Natural killer cell (primary cell): Measurements from ENCODE around the gene CCSER2. TPM values are rescaled to one million over a fixed set of nuclear protein-coding genes. Genes with fewer than 3 reads are reported as not detected.

Experiments used
- ATAC-seq, 3 donors: fragments of 150-1000 bp in 2 of 3; fragments of 200-7000 bp in 1 of 3; cut with Tn5 transposase; 1 replicate in 1 of 3; 2 replicates in 2 of 3; pipeline ENCODE4 v1.10.0; 2021; ENCODE audit warnings: mild to moderate bottlenecking in 2 of 3, moderate library complexity in 2 of 3
- DNase-seq, 2 donors: peaks; one replicate each; pipeline versions ENCODE4 v3.0.0 to v3.0.0-alpha.2; 2013 to 2021; ENCODE audit warnings: mixed read lengths in 1 of 2
- H3K27ac ChIP-seq: one replicate; pipeline ENCODE4 v1.5.1; 2013; ENCODE audit warnings: mild to moderate bottlenecking, low read length
- H3K27me3 ChIP-seq: one replicate; pipeline ENCODE4 v1.6.1; 2013; ENCODE audit warnings: low read length; ENCODE audit not compliant: control insufficient read depth, insufficient read depth
- H3K36me3 ChIP-seq: one replicate; pipeline ENCODE4 v1.6.1; 2013; ENCODE audit warnings: low read length; ENCODE audit not compliant: control insufficient read depth, insufficient read depth
- H3K4me1 ChIP-seq: one replicate; pipeline ENCODE4 v1.6.1; 2013; ENCODE audit warnings: low read length; ENCODE audit not compliant: control insufficient read depth, insufficient read depth
- H3K4me3 ChIP-seq: one replicate; pipeline ENCODE4 v1.5.1; 2013; ENCODE audit warnings: low read length
- H3K9me3 ChIP-seq: one replicate; pipeline ENCODE4 v1.6.1; 2013; ENCODE audit warnings: low read length; ENCODE audit not compliant: control insufficient read depth, insufficient read depth
- H3K27ac Mint-ChIP-seq, 2 donors: one replicate each; pipeline ENCODE4 v1.8.0; 2022; ENCODE audit warnings: mild to moderate bottlenecking in 2 of 2, mixed read lengths in 2 of 2, moderate library complexity in 1 of 2
- H3K27me3 Mint-ChIP-seq, 2 donors: one replicate each; pipeline ENCODE4 v1.8.0; 2022; ENCODE audit warnings: low read depth in 2 of 2, mixed read lengths in 2 of 2
- H3K36me3 Mint-ChIP-seq: one replicate; pipeline ENCODE4 v1.8.0; 2022; ENCODE audit warnings: mixed read lengths
- H3K4me1 Mint-ChIP-seq, 2 donors: one replicate each; pipeline ENCODE4 v1.8.0; 2022; ENCODE audit warnings: mixed read lengths in 2 of 2
- H3K4me3 Mint-ChIP-seq: one replicate; pipeline ENCODE4 v1.8.0; 2022; ENCODE audit warnings: mild to moderate bottlenecking, moderate library complexity, mixed read lengths
- H3K9me3 Mint-ChIP-seq, 2 donors: one replicate each; pipeline ENCODE4 v1.8.0; 2022; ENCODE audit warnings: mixed read lengths in 2 of 2
- CTCF ChIP-seq: fragments of 200-600 bp; IDR thresholded peaks from one replicate; pipeline ENCODE4 v1.8.0; 2022; ENCODE audit warnings: antibody characterized with exemption
- WGBS: methylation state at CpG from one replicate; pipeline ENCODE4 v1.1.7; 2013; ENCODE audit warnings: missing lambda C conversion rate; ENCODE audit not compliant: insufficient coverage; 5-methylcytosine and 5-hydroxymethylcytosine counted together
- intact Hi-C: fragments of 100-400 bp; cut with micrococcal nuclease; formaldehyde crosslinking; loops from one replicate; pipeline ENCODE4 v1.14.2; 2022
- total RNA-seq, 4 donors: library from RNA; stranded (reverse); fragments of 120-200 nt in 1 of 4; gene quantifications; one replicate each; pipeline versions ENCODE4 v1.2.3 to v1.2.4, GENCODE V29; 2013 to 2022

The CCSER2 gene
- total RNA-seq, 3 donors from 2014 or later (not counting 1 experiment from before 2014, with no cell fraction given), result 125 to 158 (median 146) TPM

- ATAC-seq, result peak; percentile 60 to 74 (median 65)
Measured at GRCh38 chr10:84365335-84365881, 37.0 kb downstream of the CCSER2 start.

DNA sequence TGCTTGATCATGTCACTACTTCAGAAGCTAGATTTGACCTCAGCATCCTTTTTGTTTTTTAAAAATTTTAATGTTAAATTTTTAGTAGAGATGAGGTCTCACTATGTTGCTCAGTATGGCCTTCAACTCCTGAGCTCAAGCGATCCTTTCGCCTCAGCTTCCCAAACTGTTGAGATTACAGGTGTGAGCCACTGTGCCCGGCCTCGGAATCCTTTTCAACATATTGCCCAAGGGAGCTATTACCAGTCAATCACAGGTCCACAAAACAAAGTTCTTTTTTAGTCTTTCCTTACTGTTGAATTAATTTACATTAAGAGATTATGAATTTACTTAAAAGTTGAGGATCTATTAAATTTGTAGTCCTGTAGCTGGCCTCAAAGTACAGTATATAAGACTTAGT is 37.7 kb downstream of the CCSER2 start:
- ATAC-seq (no peak), DNase-seq (no peak)
- 96% methylated on average over 4 of the region's 4 CpGs for WGBS
- H3K36me3 ChIP-seq, result peaks cover 3% of the 10 kb centered on the region
- H3K4me3 ChIP-seq, result no peak overlapping the region
- Mint-ChIP-seq H3K27me3 (no peaks in the 10 kb centered on the region), H3K9me3 (no peaks in the 10 kb centered on the region), H3K4me3 (no peak overlapping the region), H3K4me1 (peaks cover 66 to 72% of the 10 kb centered on the region in 2 donors), H3K36me3 (no peaks in the 10 kb centered on the region), H3K27ac (peak overlapping the region; percentile 5 to 24)
- no peak overlapping the region for H3K27ac ChIP-seq
- intact Hi-C loops, result loop anchor here (5.0 kb wide), 1 partner anchor 34 kb away; no protein-coding TSS in a partner anchor
- no peaks in the 10 kb centered on the region for H3K9me3 ChIP-seq
- no peak for TF ChIP-seq CTCF
- H3K27me3 ChIP-seq, result no peaks in the 10 kb centered on the region
- peaks cover 5% of the 10 kb centered on the region for H3K4me1 ChIP-seq

More at GRCh38 chr10:84365335-84365881, 37.0 kb downstream of the CCSER2 start:
- peak overlapping the region; percentile 5 to 24 for H3K27ac Mint-ChIP-seq
- H3K36me3 Mint-ChIP-seq, result no peaks in the 10 kb centered on the region
- DNase-seq, result no peak
- no peaks in the 10 kb centered on the region for H3K9me3 Mint-ChIP-seq
- H3K4me1 Mint-ChIP-seq, result peaks cover 71 to 78% of the 10 kb centered on the region in 2 donors
- H3K9me3 ChIP-seq, result no peaks in the 10 kb centered on the region
- no peaks in the 10 kb centered on the region for H3K36me3 ChIP-seq
- no peak overlapping the region for H3K4me3 Mint-ChIP-seq
- no peaks in the 10 kb centered on the region for H3K27me3 Mint-ChIP-seq
- H3K4me3 ChIP-seq, result no peak overlapping the region
- 61% methylated on average over 3 of the region's 5 CpGs for WGBS
- intact Hi-C loops, result loop anchor here (5.0 kb wide), 1 partner anchor 33 kb away; no protein-coding TSS in a partner anchor
- H3K4me1 ChIP-seq, result peaks cover 8% of the 10 kb centered on the region
- TF ChIP-seq CTCF, result no peak
- H3K27ac ChIP-seq, result no peak overlapping the region
- no peaks in the 10 kb centered on the region for H3K27me3 ChIP-seq

DNA sequence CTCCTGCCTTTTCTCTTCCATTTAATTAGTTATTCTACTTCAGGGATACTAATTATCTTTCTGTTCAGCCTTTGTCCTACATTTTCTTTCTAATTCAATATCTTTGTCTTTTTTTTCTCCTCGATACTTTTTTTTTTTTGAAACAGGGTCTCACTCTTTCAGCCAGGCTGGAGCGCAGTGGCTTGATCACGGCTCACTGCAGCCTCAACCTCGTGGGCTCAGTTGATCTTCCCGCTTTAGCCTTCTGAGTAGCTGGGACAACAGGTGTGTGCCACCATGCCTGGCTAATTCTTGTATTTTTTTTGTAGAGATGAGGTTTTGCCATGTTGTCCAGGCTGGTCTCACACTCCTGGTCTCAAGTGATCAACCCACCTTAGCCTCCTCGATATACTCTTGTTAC is 38.9 kb downstream of the CCSER2 start:
- Mint-ChIP-seq H3K27ac (peak overlapping the region; percentile 3 to 6), H3K4me1 (peaks cover 55 to 60% of the 10 kb centered on the region in 2 donors)

More for the DNA sequence above, 38.9 kb downstream of the CCSER2 start:
- Histone ChIP-seq H3K27me3 (no peaks in the 10 kb centered on the region), H3K27ac (no peak overlapping the region), H3K4me1 (peaks cover 3% of the 10 kb centered on the region), H3K9me3 (no peaks in the 10 kb centered on the region), H3K36me3 (peaks cover 15% of the 10 kb centered on the region), H3K4me3 (no peak overlapping the region)
- no peak for ATAC-seq
- intact Hi-C loops, result loop anchor here (5.0 kb wide), 1 partner anchor 35 kb away; no protein-coding TSS in a partner anchor
- DNase-seq, result no peak
- Mint-ChIP-seq H3K4me3 (no peak overlapping the region), H3K36me3 (no peaks in the 10 kb centered on the region), H3K27me3 (no peaks in the 10 kb centered on the region), H3K9me3 (no peaks in the 10 kb centered on the region)
- 98% methylated on average over 6 of the region's 6 CpGs for WGBS
- no peak for TF ChIP-seq CTCF
